ENCODE results near the gene DGKG. TPM values are rescaled to one million over a fixed set of nuclear protein-coding genes. Genes with fewer than 3 reads are reported as not detected.

The DGKG gene
- total RNA-seq, 4 donors from 2014 or later, result 0.70 to 13.2 (median 5.9) TPM

- Histone ChIP-seq H3K36me3 (no peaks in the 10 kb centered on the region), H3K4me1 (peaks cover 0 to 4% (median 0%) of the 10 kb centered on the region in 4 donors), H3K9me3 (no peaks in the 10 kb centered on the region), H3K27ac (no peak overlapping the region), H3K27me3 (no peaks in the 10 kb centered on the region), H3K4me3 (no peak overlapping the region)
- TF ChIP-seq CTCF (IDR thresholded peaks at IDR 0.05), result no peak
- TF ChIP-seq POLR2A (IDR thresholded peaks at IDR 0.05), result no peak
- DNase-seq, result no peak
These were observed 7.2 kb upstream of the DGKG start for GRCh38 chr3:186369217-186369616.

DNA sequence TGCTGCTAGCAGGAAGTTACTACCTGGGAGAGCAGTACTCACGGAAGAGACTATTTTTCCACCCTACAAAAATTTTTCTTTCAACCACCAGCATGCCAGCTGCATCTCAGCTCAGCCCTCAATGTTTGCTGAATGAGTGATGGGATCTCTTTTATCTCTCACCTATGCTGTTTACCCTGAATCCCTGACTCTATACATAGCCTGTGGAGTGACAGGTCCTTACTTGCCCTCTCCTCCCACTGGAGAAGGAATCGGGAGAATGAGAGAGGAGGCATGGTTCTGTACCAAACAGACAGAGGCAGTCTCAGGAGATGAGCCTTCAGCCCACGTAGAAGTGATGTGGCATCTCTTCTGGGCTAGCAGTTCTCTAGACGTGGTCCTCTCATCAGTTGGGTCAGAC lies 6.7 kb upstream of the DGKG start:
- H3K27ac ChIP-seq, result no peak overlapping the region
- no peak overlapping the region for H3K4me3 ChIP-seq
- peaks cover 0 to 4% (median 0%) of the 10 kb centered on the region in 4 donors for H3K4me1 ChIP-seq
- no peak for TF ChIP-seq CTCF (IDR thresholded peaks at IDR 0.05)
- TF ChIP-seq POLR2A (IDR thresholded peaks at IDR 0.05), result no peak
- no peaks in the 10 kb centered on the region for H3K36me3 ChIP-seq
- no peaks in the 10 kb centered on the region for H3K9me3 ChIP-seq
- no peak for DNase-seq
- H3K27me3 ChIP-seq, result no peaks in the 10 kb centered on the region

GRCh38 chr3:186368176-186368575 lies 6.1 kb upstream of the DGKG start:
- Histone ChIP-seq H3K27ac (no peak overlapping the region), H3K4me3 (no peak overlapping the region), H3K36me3 (no peaks in the 10 kb centered on the region), H3K4me1 (peaks cover 0 to 4% (median 0%) of the 10 kb centered on the region in 4 donors), H3K27me3 (no peaks in the 10 kb centered on the region), H3K9me3 (no peaks in the 10 kb centered on the region)
- DNase-seq, result no peak
- no peak for TF ChIP-seq POLR2A (IDR thresholded peaks at IDR 0.05)
- no peak for TF ChIP-seq CTCF (IDR thresholded peaks at IDR 0.05)

DNA sequence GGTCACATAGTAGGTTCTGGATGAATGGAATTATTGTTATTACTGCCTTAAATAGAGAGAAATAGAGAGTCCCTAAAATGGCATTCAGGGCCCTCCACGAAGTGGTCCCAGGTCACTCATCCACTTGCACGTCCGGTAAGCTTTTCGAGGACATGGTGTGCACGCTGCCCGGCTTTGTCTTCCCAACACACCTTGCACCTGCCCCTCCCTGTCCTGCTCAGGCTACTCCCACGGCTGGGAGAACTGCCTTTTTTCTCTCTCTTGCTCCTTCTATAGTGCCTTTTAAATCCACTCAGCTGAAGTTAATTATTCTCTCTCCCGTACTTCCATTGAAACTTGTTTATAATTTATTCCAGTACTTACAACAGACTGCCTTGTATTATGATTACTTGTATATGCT lies 5.6 kb upstream of the DGKG start:
- no peak overlapping the region for H3K27ac ChIP-seq
- no peak for DNase-seq
- no peaks in the 10 kb centered on the region for H3K27me3 ChIP-seq
- no peaks in the 10 kb centered on the region for H3K9me3 ChIP-seq
- H3K4me1 ChIP-seq, result peaks cover 0 to 4% (median 0%) of the 10 kb centered on the region in 4 donors
- H3K36me3 ChIP-seq, result no peaks in the 10 kb centered on the region
- TF ChIP-seq POLR2A (IDR thresholded peaks at IDR 0.05), result no peak
- TF ChIP-seq CTCF (IDR thresholded peaks at IDR 0.05), result no peak
- no peak overlapping the region for H3K4me3 ChIP-seq

DNA sequence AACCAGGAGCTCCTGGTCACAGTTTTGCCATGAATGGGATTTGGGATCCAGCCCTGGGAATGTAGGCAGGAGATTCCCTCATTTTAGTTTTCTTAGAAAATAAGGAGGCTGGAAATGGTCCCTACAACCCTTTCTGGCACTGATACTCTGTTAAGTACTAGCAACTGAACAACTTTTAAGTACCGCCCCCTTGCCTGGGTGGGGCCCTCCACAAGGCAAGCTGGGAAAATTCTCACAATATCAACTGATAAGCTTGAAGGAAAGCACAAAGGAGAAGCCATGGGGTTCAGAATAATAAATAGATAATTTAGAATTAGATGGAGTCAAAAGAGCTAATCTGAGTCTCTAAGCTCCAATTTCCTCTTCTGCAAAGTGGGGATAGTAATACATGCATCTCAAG lies 4.2 kb upstream of the DGKG start:
- Histone ChIP-seq H3K4me3 (no peak overlapping the region), H3K9me3 (no peaks in the 10 kb centered on the region), H3K4me1 (peaks cover 0 to 19% (median 2%) of the 10 kb centered on the region in 4 donors), H3K27me3 (peaks cover 0 to 12% of the 10 kb centered on the region in 2 donors), H3K27ac (no peak overlapping the region), H3K36me3 (no peaks in the 10 kb centered on the region)
- peak in 1 of 3 donors; percentile 53 for DNase-seq
- TF ChIP-seq CTCF (IDR thresholded peaks at IDR 0.05), result no peak
- no peak for TF ChIP-seq POLR2A (IDR thresholded peaks at IDR 0.05)

All from Peyer's patch (tissue), 4 donors.